ENCODE data around the gene PPARA.

PPARA gene

DNA sequence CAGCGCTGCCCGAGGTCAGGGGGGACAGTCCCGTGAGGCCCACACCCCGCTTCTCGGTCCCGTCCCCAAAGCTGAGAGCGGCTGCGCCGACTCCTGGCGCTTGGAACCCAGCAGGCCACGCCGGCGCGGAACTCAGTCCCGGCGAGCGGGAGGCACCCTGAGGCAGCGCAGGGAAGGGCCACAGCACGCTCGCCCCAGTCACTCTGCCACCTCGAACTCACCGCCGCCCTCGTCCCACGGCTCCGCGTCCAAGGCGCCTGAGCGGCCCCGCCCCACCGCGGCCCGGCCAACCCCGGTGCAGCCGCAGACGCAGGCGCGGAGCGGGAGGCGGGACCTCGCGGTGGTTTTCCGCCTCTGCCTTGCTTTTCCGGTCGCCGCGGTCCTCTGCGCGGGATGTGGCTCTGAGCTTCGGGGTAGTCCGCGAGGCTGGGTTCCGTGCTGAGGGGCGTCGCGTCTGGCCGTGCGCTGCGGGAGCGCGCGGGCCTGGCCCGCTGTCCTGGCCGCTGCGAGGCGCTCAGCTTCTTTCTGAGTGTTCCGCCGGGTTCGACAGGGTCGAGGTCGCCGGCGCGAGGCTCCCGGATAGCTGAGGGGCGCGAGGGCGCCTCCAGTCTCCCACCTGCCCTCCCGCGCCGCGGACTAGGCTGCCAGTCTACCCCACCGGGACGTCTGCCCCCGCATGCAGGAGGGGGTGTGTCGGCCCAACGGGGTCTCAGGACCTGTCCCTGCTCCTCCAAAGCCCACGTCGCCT lies 99.9 kb downstream of the PPARA start, which contains the start of gene CDPF1:
Gene CDPF1, minus strand, starts transcription at position 259 of the 748 bp plus-strand sequence. CDS start 2,009 bp downstream, outside the sequence.
- TF ChIP-seq NFIC (IDR thresholded peaks at IDR 0.05) (no peak), CREB1 (IDR thresholded peaks at IDR 0.05; ENCODE audit: low read depth) (no peak), EGR1 (IDR thresholded peaks at IDR 0.05) (no peak), ZBTB7A (IDR thresholded peaks at IDR 0.05; ENCODE audit: low read depth) (peak; percentile 59; the same call in 1 of the 2 replicates), TAF1 (IDR thresholded peaks at IDR 0.05; ENCODE audit: low read depth) (peak; percentile 88), TCF12 (IDR thresholded peaks at IDR 0.05; ENCODE audit: low read depth) (peak; percentile 48; the same call in 1 of the 2 replicates), YY1 (IDR thresholded peaks at IDR 0.05; ENCODE audit: low read depth) (peak; percentile 55; the same call in 1 of the 2 replicates)
- TF ChIP-seq, protein P1, sequence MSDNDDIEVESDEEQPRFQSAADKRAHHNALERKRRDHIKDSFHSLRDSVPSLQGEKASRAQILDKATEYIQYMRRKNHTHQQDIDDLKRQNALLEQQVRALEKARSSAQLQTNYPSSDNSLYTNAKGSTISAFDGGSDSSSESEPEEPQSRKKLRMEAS (IDR thresholded peaks at IDR 0.05): peak; percentile 98

DNA sequence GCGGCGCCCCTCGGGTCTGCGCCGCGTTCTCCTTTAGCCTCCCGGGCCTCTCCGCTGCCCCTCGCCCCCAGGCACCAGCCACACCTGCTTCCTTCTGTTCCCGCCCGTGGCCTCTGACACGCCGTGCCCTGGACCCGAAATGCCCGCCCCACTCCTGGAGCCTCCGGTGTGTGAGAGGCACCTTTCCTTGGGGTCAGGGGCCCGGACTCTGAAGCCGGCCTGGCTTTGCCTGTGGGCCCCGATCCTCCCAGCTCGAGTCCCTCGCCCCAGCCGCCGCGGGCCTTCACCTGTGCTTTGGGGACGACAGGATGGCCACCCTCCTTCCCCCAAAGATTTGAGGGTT lies 100.4 kb downstream of the PPARA start:
- TF ChIP-seq EP300 (IDR thresholded peaks at IDR 0.05; ENCODE audit: borderline replicate concordance): no peak
- no peak for TF ChIP-seq TEAD4 (IDR thresholded peaks at IDR 0.05)
- TF ChIP-seq, protein P2, sequence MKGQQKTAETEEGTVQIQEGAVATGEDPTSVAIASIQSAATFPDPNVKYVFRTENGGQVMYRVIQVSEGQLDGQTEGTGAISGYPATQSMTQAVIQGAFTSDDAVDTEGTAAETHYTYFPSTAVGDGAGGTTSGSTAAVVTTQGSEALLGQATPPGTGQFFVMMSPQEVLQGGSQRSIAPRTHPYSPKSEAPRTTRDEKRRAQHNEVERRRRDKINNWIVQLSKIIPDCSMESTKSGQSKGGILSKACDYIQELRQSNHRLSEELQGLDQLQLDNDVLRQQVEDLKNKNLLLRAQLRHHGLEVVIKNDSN (IDR thresholded peaks at IDR 0.05): no peak
- TF ChIP-seq NFIC (IDR thresholded peaks at IDR 0.05): no peak
- TF ChIP-seq, protein P1 (IDR thresholded peaks at IDR 0.05): no peak
- TF ChIP-seq ZBTB7A (IDR thresholded peaks at IDR 0.05; ENCODE audit: low read depth): no peak
- TF ChIP-seq TCF12 (IDR thresholded peaks at IDR 0.05; ENCODE audit: low read depth): no peak
- TF ChIP-seq TAF1 (IDR thresholded peaks at IDR 0.05; ENCODE audit: low read depth): no peak
- TF ChIP-seq, protein P3, sequence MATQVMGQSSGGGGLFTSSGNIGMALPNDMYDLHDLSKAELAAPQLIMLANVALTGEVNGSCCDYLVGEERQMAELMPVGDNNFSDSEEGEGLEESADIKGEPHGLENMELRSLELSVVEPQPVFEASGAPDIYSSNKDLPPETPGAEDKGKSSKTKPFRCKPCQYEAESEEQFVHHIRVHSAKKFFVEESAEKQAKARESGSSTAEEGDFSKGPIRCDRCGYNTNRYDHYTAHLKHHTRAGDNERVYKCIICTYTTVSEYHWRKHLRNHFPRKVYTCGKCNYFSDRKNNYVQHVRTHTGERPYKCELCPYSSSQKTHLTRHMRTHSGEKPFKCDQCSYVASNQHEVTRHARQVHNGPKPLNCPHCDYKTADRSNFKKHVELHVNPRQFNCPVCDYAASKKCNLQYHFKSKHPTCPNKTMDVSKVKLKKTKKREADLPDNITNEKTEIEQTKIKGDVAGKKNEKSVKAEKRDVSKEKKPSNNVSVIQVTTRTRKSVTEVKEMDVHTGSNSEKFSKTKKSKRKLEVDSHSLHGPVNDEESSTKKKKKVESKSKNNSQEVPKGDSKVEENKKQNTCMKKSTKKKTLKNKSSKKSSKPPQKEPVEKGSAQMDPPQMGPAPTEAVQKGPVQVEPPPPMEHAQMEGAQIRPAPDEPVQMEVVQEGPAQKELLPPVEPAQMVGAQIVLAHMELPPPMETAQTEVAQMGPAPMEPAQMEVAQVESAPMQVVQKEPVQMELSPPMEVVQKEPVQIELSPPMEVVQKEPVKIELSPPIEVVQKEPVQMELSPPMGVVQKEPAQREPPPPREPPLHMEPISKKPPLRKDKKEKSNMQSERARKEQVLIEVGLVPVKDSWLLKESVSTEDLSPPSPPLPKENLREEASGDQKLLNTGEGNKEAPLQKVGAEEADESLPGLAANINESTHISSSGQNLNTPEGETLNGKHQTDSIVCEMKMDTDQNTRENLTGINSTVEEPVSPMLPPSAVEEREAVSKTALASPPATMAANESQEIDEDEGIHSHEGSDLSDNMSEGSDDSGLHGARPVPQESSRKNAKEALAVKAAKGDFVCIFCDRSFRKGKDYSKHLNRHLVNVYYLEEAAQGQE (IDR thresholded peaks at IDR 0.05; ENCODE audit: low read depth): no peak
- TF ChIP-seq CREB1 (IDR thresholded peaks at IDR 0.05; ENCODE audit: low read depth): no peak
- no peak for TF ChIP-seq CEBPB (IDR thresholded peaks at IDR 0.05)
- no peak for TF ChIP-seq EGR1 (IDR thresholded peaks at IDR 0.05)
- TF ChIP-seq RAD21 (IDR thresholded peaks at IDR 0.05; ENCODE audit: low read depth): no peak
- no peak for TF ChIP-seq FOXM1 (IDR thresholded peaks at IDR 0.05; ENCODE audit: borderline replicate concordance, low read depth)
- no peak for TF ChIP-seq YY1 (IDR thresholded peaks at IDR 0.05; ENCODE audit: low read depth)

DNA sequence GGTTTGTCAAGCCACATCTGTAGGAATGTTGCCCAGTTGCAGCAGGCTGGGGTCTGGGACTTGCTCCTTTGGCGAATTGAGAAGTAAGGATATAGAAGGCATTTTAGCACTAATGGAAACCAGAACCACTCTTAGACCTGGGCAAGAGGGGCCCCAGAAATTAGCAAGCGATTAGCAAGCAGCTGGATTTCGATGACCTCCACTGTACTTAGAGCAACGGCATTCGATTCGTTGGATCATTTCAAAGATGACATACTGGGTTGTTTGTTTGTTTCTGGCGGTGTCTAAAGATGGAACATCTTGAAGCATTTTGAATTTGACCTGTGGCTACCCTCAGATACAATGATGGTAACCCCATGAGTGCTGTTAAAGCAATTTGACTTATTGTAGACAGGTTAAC lies 100.9 kb downstream of the PPARA start:
- TF ChIP-seq, protein P1 (IDR thresholded peaks at IDR 0.05): no peak
- TF ChIP-seq TAF1 (IDR thresholded peaks at IDR 0.05; ENCODE audit: low read depth) (no peak), FOXM1 (IDR thresholded peaks at IDR 0.05; ENCODE audit: borderline replicate concordance, low read depth) (no peak)

DNA sequence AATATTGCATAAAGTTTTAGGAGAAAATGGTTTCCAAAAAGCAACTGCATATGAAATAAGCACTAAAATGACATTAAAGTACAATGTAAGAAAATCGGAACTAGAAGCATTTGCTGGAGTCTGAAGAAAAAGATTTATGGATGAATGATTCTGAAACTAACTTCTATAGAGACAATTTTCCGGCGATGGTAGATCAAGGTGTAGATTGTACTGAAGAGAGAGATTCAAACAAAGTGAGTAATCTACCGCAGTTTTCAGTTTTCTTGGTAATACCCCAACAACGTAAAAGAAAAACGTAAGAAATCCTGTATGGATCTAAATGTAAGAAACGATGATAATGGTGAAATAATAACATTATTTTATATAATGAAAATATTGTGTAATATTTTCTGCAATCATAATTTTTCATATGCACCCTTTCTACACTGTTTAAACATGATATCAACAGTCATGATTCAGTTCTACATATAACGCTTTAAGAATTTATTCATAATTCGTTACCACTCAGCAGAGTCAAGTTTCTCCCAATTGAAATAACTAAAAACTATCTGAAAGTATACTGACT lies 101.6 kb downstream of the PPARA start:
- no peak for TF ChIP-seq EGR1 (IDR thresholded peaks at IDR 0.05)
- TF ChIP-seq FOXM1 (IDR thresholded peaks at IDR 0.05; ENCODE audit: borderline replicate concordance, low read depth): no peak
- TF ChIP-seq, protein P3 (IDR thresholded peaks at IDR 0.05; ENCODE audit: low read depth): no peak
- no peak for TF ChIP-seq NFIC (IDR thresholded peaks at IDR 0.05)

DNA sequence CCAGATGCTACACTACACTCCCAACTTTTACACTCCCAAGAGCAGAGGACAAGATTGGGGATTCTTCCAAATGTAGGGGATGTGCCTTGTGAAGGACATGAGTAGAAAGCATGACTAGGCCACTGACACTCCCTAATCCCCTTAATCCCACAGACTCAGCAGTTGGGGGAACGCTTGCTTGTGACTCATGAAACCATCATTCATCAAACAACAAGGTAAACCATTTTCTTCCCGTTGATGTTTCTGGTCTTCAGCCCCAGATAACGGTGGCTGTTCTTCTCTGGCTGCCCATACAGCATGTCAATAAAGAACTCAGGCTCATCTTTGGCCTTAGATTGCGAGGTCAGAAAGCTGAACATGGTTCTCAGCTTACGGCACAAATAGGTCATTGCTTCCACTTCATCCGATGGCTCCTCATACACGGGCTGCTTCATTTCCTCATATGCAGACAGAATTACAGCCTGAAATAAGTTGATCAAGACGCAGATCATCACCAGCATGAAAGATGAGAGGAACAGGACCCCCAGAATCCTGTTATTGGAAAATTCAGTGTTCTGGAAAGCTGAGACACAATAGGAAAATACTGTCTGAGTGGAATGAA lies 106.1 kb downstream of the PPARA start:
- TF ChIP-seq RAD21 (IDR thresholded peaks at IDR 0.05; ENCODE audit: low read depth) (no peak), CREB1 (IDR thresholded peaks at IDR 0.05; ENCODE audit: low read depth) (no peak), TCF12 (IDR thresholded peaks at IDR 0.05; ENCODE audit: low read depth) (no peak), YY1 (IDR thresholded peaks at IDR 0.05; ENCODE audit: low read depth) (no peak), CEBPB (IDR thresholded peaks at IDR 0.05) (no peak)
- TF ChIP-seq, protein P2 (IDR thresholded peaks at IDR 0.05): no peak
- TF ChIP-seq, protein P1 (IDR thresholded peaks at IDR 0.05): no peak
